Gastrocnemius medialis (tissue), 4 donors: ENCODE results near the gene WDR54.

Source experiments
- POLR2A ChIP-seq, 2 donors: fragments of 450-650 bp; IDR thresholded peaks; one replicate each; pipeline ENCODE4 v1.6.1; 2017; ENCODE audit warnings: antibody characterized with exemption in 2 of 2, mild to moderate bottlenecking in 2 of 2, moderate library complexity in 2 of 2
- TF ChIP-seq, protein P1 (sequence below), 5 experiments: fragments of 450-650 bp in 3 of 5; fragments of 200-600 bp in 2 of 5; sonication (generic) in 2 of 5; IDR thresholded peaks in 4 of 5; conservative IDR thresholded peaks in 1 of 5; 1 replicate in 4 of 5; 2 replicates in 1 of 5; pipeline ENCODE4 v1.5.1; 2016 to 2019; ENCODE audit warnings: antibody characterized with exemption in 5 of 5, mild to moderate bottlenecking in 3 of 5, moderate library complexity in 3 of 5

DNA sequence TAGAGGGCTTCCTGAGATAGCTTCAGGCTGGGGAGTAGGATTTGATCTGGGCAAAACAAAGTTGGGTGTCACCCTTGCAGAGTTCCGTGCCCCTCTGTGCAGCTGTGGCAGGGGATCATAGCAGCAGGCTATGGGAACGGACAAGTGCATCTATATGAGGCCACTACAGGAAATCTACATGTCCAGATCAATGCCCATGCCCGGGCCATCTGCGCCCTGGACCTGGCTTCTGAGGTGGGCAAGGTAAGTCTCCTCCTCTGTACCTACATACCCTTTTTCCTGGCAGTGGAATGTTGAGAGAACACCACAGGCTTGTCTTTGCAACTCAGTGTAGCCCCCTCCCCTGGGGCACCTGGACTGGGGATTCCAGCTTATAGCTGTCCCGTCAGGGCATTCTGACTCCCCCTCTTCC lies 3.5 kb downstream of the WDR54 start:
- TF ChIP-seq, protein P1, sequence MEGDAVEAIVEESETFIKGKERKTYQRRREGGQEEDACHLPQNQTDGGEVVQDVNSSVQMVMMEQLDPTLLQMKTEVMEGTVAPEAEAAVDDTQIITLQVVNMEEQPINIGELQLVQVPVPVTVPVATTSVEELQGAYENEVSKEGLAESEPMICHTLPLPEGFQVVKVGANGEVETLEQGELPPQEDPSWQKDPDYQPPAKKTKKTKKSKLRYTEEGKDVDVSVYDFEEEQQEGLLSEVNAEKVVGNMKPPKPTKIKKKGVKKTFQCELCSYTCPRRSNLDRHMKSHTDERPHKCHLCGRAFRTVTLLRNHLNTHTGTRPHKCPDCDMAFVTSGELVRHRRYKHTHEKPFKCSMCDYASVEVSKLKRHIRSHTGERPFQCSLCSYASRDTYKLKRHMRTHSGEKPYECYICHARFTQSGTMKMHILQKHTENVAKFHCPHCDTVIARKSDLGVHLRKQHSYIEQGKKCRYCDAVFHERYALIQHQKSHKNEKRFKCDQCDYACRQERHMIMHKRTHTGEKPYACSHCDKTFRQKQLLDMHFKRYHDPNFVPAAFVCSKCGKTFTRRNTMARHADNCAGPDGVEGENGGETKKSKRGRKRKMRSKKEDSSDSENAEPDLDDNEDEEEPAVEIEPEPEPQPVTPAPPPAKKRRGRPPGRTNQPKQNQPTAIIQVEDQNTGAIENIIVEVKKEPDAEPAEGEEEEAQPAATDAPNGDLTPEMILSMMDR (IDR thresholded peaks at IDR 0.05 in 4 of 5, conservative IDR thresholded peaks at IDR 0.05 in 1 of 5): no peak
- no peak for TF ChIP-seq POLR2A (IDR thresholded peaks at IDR 0.05)
